Right atrium auricular region (tissue), 2 donors: Measurements from ENCODE around the gene MZB1. TPM values are rescaled to one million over a fixed set of nuclear protein-coding genes. Genes with fewer than 3 reads are reported as not detected.

Experiments
- DNase-seq: peaks from one replicate; pipeline ENCODE4 v3.0.0-alpha.2; 2019; ENCODE audit warnings: low spot score
- H3K27ac ChIP-seq, 2 donors: fragments of 200-600 bp; sonication (generic); 1 replicate in 1 of 2; 2 replicates in 1 of 2; pipeline ENCODE4 v1.5.1; 2016 to 2019
- H3K27me3 ChIP-seq, 2 donors: fragments of 200-600 bp; sonication (generic); one replicate each; pipeline versions ENCODE4 v1.5.1 to v1.6.0; 2017 to 2019
- H3K36me3 ChIP-seq: fragments of 200-600 bp; sonication (generic); one replicate; pipeline ENCODE4 v1.5.1; 2016
- H3K4me1 ChIP-seq, 2 donors: fragments of 200-600 bp; sonication (generic); one replicate each; pipeline versions ENCODE4 v1.5.1 to v1.6.0; 2017 to 2019
- H3K4me3 ChIP-seq, 2 donors: fragments of 200-600 bp; sonication (generic); 1 replicate in 1 of 2; 2 replicates in 1 of 2; pipeline ENCODE4 v1.5.1; 2017 to 2019; ENCODE audit warnings: mild to moderate bottlenecking in 1 of 2, moderate library complexity in 1 of 2
- H3K9me3 ChIP-seq, 2 donors: fragments of 200-600 bp; sonication (generic); one replicate each; pipeline ENCODE4 v1.5.1; 2019
- total RNA-seq, 2 donors: library from RNA; depleted of rRNA; stranded (reverse); fragments of >200 nt; gene quantifications; one replicate each; pipeline ENCODE4 v1.1.0, GENCODE V29; 2016
- TF ChIP-seq, protein P1 (sequence below), 2 donors: fragments of 200-600 bp; sonication (generic); IDR thresholded peaks; one replicate each; pipeline ENCODE4 v1.5.1; 2019; ENCODE audit warnings: antibody characterized with exemption in 2 of 2

MZB1 gene
- total RNA-seq, 2 donors from 2014 or later: 0.70 to 1.3 TPM

- DNase-seq: no peak
- Histone ChIP-seq H3K36me3 (no peaks in the 10 kb centered on the region), H3K27ac (no peak overlapping the region), H3K9me3 (no peaks in the 10 kb centered on the region), H3K27me3 (no peaks in the 10 kb centered on the region), H3K4me3 (no peak overlapping the region), H3K4me1 (peaks cover 4 to 12% of the 10 kb centered on the region in 2 donors)
- TF ChIP-seq, protein P1, sequence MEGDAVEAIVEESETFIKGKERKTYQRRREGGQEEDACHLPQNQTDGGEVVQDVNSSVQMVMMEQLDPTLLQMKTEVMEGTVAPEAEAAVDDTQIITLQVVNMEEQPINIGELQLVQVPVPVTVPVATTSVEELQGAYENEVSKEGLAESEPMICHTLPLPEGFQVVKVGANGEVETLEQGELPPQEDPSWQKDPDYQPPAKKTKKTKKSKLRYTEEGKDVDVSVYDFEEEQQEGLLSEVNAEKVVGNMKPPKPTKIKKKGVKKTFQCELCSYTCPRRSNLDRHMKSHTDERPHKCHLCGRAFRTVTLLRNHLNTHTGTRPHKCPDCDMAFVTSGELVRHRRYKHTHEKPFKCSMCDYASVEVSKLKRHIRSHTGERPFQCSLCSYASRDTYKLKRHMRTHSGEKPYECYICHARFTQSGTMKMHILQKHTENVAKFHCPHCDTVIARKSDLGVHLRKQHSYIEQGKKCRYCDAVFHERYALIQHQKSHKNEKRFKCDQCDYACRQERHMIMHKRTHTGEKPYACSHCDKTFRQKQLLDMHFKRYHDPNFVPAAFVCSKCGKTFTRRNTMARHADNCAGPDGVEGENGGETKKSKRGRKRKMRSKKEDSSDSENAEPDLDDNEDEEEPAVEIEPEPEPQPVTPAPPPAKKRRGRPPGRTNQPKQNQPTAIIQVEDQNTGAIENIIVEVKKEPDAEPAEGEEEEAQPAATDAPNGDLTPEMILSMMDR (IDR thresholded peaks at IDR 0.05): no peak
These were observed 18.5 kb upstream of the MZB1 start for GRCh38 chr5:139408191-139408590.

DNA sequence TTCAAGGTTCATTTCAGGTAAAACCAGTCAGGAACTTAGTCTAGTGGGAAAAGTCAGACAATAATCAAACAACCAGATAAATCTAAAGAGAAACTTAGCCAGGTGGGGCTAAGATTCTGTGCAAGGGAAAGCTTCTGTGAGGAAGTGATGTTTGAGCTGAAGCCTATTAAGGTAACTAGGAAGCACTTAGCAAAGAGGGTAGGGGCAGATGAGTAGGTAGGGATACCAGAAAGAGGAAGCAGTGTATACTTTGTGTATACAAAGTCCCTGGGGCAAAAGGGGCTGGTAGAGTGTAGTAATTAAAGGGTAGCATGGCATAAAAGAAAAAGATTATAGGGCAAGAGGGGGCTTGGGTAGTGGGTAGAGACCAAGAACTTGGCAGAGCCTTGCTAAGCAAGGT, 17.8 kb upstream of the MZB1 start:
- no peak for DNase-seq
- Histone ChIP-seq H3K4me3 (no peak overlapping the region), H3K27ac (no peak overlapping the region), H3K9me3 (no peaks in the 10 kb centered on the region), H3K27me3 (no peaks in the 10 kb centered on the region), H3K4me1 (peaks cover 4 to 19% of the 10 kb centered on the region in 2 donors), H3K36me3 (no peaks in the 10 kb centered on the region)
- TF ChIP-seq, protein P1 (IDR thresholded peaks at IDR 0.05): no peak

DNA sequence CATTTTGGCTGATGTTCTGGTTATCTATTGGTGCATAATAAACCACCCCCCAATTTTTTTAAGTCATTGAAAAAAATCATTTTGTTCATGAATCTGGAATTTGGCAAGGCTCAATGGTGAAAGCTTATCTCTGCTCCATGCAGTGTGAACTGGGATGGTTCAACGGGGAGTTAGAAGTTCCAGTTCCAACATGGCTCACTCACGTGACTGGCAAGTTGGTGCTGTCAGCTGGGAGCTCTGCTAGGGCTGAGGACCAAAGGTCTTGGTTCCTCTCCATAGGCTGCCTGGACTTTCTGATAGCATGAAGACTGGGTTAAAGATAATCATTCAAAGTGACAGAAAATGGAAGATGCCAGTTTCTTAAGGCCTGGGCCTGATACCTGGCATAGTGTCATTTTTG, 17.2 kb upstream of the MZB1 start:
- no peaks in the 10 kb centered on the region for H3K27me3 ChIP-seq
- TF ChIP-seq, protein P1 (IDR thresholded peaks at IDR 0.05): no peak
- no peak for DNase-seq
- no peak overlapping the region for H3K4me3 ChIP-seq
- peaks cover 4 to 21% of the 10 kb centered on the region in 2 donors for H3K4me1 ChIP-seq
- no peak overlapping the region for H3K27ac ChIP-seq
- H3K9me3 ChIP-seq: no peaks in the 10 kb centered on the region
- no peaks in the 10 kb centered on the region for H3K36me3 ChIP-seq

- Histone ChIP-seq H3K4me3 (peak overlapping the region; percentile 39 to 57), H3K9me3 (no peaks in the 10 kb centered on the region), H3K27me3 (no peaks in the 10 kb centered on the region), H3K4me1 (peaks cover 4 to 21% of the 10 kb centered on the region in 2 donors), H3K27ac (peak overlapping the region; percentile 90 to 93), H3K36me3 (no peaks in the 10 kb centered on the region)
- no peak for DNase-seq
- TF ChIP-seq, protein P1 (IDR thresholded peaks at IDR 0.05): no peak
These were observed 14.7 kb upstream of the MZB1 start for GRCh38 chr5:139404484-139404840.

DNA sequence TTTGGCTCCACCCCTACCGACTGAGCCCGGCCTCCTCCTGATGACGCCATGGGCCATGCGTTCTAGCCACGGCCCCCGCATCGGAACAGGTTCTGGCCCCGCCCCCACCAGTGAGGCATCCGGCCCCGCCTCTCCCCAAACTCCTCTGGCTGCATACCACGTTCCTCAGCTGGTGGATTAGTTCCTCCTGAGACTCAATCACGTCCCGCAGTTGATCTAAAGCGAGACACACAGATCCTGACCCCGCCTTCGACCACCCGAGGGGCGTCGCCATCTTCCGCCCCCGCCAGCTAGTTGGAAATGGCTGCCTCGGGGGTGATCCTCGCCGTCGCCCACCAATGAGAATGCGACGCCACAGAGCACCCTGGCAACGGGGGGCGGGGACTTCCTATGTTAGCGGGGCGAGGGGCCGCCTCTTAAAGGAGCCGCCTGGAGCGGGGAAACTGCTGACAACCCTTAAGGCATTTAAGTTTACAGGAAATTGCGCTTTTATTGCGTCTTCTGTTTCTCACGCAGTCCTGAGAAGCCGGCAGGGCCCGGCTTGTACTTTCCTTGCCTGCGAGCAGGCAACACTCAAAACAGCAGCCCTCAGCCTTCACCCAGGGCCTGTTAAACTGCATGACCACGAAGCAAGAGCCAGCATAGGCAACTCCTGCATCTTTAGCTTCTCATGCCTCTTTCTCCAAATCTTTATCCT, 14.2 kb upstream of the MZB1 start, which contains the start of gene SPATA24:
Gene SPATA24 (minus strand): TSS at position 303 of the 697 bp plus-strand sequence. CDS start 29 bp downstream, at position 274.
- Histone ChIP-seq H3K9me3 (no peaks in the 10 kb centered on the region), H3K27ac (peak within 1 kb of the TSS; percentile 90 to 93), H3K27me3 (no peaks in the 10 kb centered on the region), H3K4me1 (peaks cover 4 to 21% of the 10 kb centered on the region in 2 donors), H3K36me3 (no peaks in the 10 kb centered on the region), H3K4me3 (peak within 1 kb of the TSS; percentile 39 to 57)
- TF ChIP-seq, protein P1 (IDR thresholded peaks at IDR 0.05): no peak
- DNase-seq: peak; percentile 99

GRCh38 chr5:139403418-139403786, 13.7 kb upstream of the MZB1 start:
- H3K27ac ChIP-seq: peak overlapping the region; percentile 90 to 93
- TF ChIP-seq, protein P1 (IDR thresholded peaks at IDR 0.05): no peak
- peaks cover 4 to 21% of the 10 kb centered on the region in 2 donors for H3K4me1 ChIP-seq
- H3K27me3 ChIP-seq: no peaks in the 10 kb centered on the region
- H3K4me3 ChIP-seq: peak overlapping the region; percentile 39 to 57
- no peak for DNase-seq
- H3K9me3 ChIP-seq: no peaks in the 10 kb centered on the region
- H3K36me3 ChIP-seq: no peaks in the 10 kb centered on the region
